ENCODE measurements around the gene LSP1.

Gene LSP1

GRCh38 chr11:1861435-1862411, 8.8 kb downstream of the LSP1 start:
- no peak overlapping the region for H3K4me3 ChIP-seq (ENCODE audit: extremely low read depth, insufficient read depth, low read length, poor library complexity, severe bottlenecking)
- peaks cover 26% of the 10 kb centered on the region for H3K4me1 ChIP-seq (ENCODE audit: control insufficient read depth, insufficient read depth, low read length, poor library complexity, severe bottlenecking)
- 85 to 94% methylated on average over 3 of the region's 4 CpGs for WGBS, 2 experiments (ENCODE audit: insufficient coverage in 2 of 2)
- no peaks in the 10 kb centered on the region for H3K36me3 ChIP-seq (ENCODE audit: control insufficient read depth, insufficient read depth, low read length)
- no peaks in the 10 kb centered on the region for H3K9me3 ChIP-seq (ENCODE audit: control insufficient read depth, low read length)
- H3K27ac ChIP-seq (ENCODE audit: low read depth, low read length, severe bottlenecking), result no peak overlapping the region

- H3K4me3 ChIP-seq (ENCODE audit: extremely low read depth, insufficient read depth, low read length, poor library complexity, severe bottlenecking), result no peak overlapping the region
Observed at GRCh38 chr11:1862588-1863351, 9.9 kb downstream of the LSP1 start.

GRCh38 chr11:1863352-1864216, 10.7 kb downstream of the LSP1 start:
- peak overlapping the region; percentile 74 for H3K27ac ChIP-seq (ENCODE audit: low read depth, low read length, severe bottlenecking)

More at GRCh38 chr11:1862588-1863351, 9.9 kb downstream of the LSP1 start:
- Histone ChIP-seq H3K4me1 (ENCODE audit: control insufficient read depth, insufficient read depth, low read length, poor library complexity, severe bottlenecking) (peaks cover 26% of the 10 kb centered on the region), H3K36me3 (ENCODE audit: control insufficient read depth, insufficient read depth, low read length) (no peaks in the 10 kb centered on the region), H3K9me3 (ENCODE audit: control insufficient read depth, low read length) (no peaks in the 10 kb centered on the region), H3K27ac (ENCODE audit: low read depth, low read length, severe bottlenecking) (peak overlapping the region; percentile 74)
- WGBS, 2 experiments (ENCODE audit: insufficient coverage in 2 of 2), result 65 to 72% methylated on average over 7 to 10 of the region's 14 CpGs

GRCh38 chr11:1864231-1864630, 11.3 kb downstream of the LSP1 start:
- Histone ChIP-seq H3K27ac (ENCODE audit: low read depth, low read length, severe bottlenecking) (no peak overlapping the region), H3K36me3 (ENCODE audit: control insufficient read depth, insufficient read depth, low read length) (no peaks in the 10 kb centered on the region), H3K9me3 (ENCODE audit: control insufficient read depth, low read length) (no peaks in the 10 kb centered on the region), H3K4me1 (ENCODE audit: control insufficient read depth, insufficient read depth, low read length, poor library complexity, severe bottlenecking) (peaks cover 26% of the 10 kb centered on the region), H3K4me3 (ENCODE audit: extremely low read depth, insufficient read depth, low read length, poor library complexity, severe bottlenecking) (no peak overlapping the region)
- WGBS, 2 experiments (ENCODE audit: insufficient coverage in 2 of 2), result 71 to 84% methylated on average over 12 to 18 of the region's 18 CpGs

More at GRCh38 chr11:1863352-1864216, 10.7 kb downstream of the LSP1 start:
- Histone ChIP-seq H3K4me1 (ENCODE audit: control insufficient read depth, insufficient read depth, low read length, poor library complexity, severe bottlenecking) (peaks cover 26% of the 10 kb centered on the region), H3K9me3 (ENCODE audit: control insufficient read depth, low read length) (no peaks in the 10 kb centered on the region), H3K36me3 (ENCODE audit: control insufficient read depth, insufficient read depth, low read length) (no peaks in the 10 kb centered on the region), H3K4me3 (ENCODE audit: extremely low read depth, insufficient read depth, low read length, poor library complexity, severe bottlenecking) (no peak overlapping the region)
- WGBS, 2 experiments (ENCODE audit: insufficient coverage in 2 of 2), result 43 to 51% methylated on average over 25 to 27 of the region's 27 CpGs

- Histone ChIP-seq H3K27ac (ENCODE audit: low read depth, low read length, severe bottlenecking) (no peak overlapping the region), H3K36me3 (ENCODE audit: control insufficient read depth, insufficient read depth, low read length) (no peaks in the 10 kb centered on the region), H3K4me3 (ENCODE audit: extremely low read depth, insufficient read depth, low read length, poor library complexity, severe bottlenecking) (no peak overlapping the region), H3K9me3 (ENCODE audit: control insufficient read depth, low read length) (no peaks in the 10 kb centered on the region), H3K4me1 (ENCODE audit: control insufficient read depth, insufficient read depth, low read length, poor library complexity, severe bottlenecking) (peaks cover 26% of the 10 kb centered on the region)
- 93 to 94% methylated on average over 28 to 30 of the region's 30 CpGs for whole genome bisulfite sequencing, 2 experiments (ENCODE audit: insufficient coverage in 2 of 2)
Observed at GRCh38 chr11:1864831-1865665, 12.2 kb downstream of the LSP1 start.

- Histone ChIP-seq H3K36me3 (ENCODE audit: control insufficient read depth, insufficient read depth, low read length) (no peaks in the 10 kb centered on the region), H3K4me3 (ENCODE audit: extremely low read depth, insufficient read depth, low read length, poor library complexity, severe bottlenecking) (no peak overlapping the region), H3K9me3 (ENCODE audit: control insufficient read depth, low read length) (no peaks in the 10 kb centered on the region), H3K27ac (ENCODE audit: low read depth, low read length, severe bottlenecking) (no peak overlapping the region), H3K4me1 (ENCODE audit: control insufficient read depth, insufficient read depth, low read length, poor library complexity, severe bottlenecking) (peaks cover 26% of the 10 kb centered on the region)
- 92 to 95% methylated on average over 6 to 8 of the region's 8 CpGs for WGBS, 2 experiments (ENCODE audit: insufficient coverage in 2 of 2)
Observed at GRCh38 chr11:1866226-1866625, 13.3 kb downstream of the LSP1 start.

GRCh38 chr11:1866776-1867175, 13.9 kb downstream of the LSP1 start:
- no peaks in the 10 kb centered on the region for H3K9me3 ChIP-seq (ENCODE audit: control insufficient read depth, low read length)
- H3K36me3 ChIP-seq (ENCODE audit: control insufficient read depth, insufficient read depth, low read length), result no peaks in the 10 kb centered on the region
- H3K27ac ChIP-seq (ENCODE audit: low read depth, low read length, severe bottlenecking), result no peak overlapping the region
- H3K4me1 ChIP-seq (ENCODE audit: control insufficient read depth, insufficient read depth, low read length, poor library complexity, severe bottlenecking), result peaks cover 26% of the 10 kb centered on the region
- H3K4me3 ChIP-seq (ENCODE audit: extremely low read depth, insufficient read depth, low read length, poor library complexity, severe bottlenecking), result no peak overlapping the region
- WGBS, 2 experiments (ENCODE audit: insufficient coverage in 2 of 2), result 90 to 98% methylated on average over 8 to 10 of the region's 15 CpGs

- Histone ChIP-seq H3K9me3 (ENCODE audit: control insufficient read depth, low read length) (no peaks in the 10 kb centered on the region), H3K4me3 (ENCODE audit: extremely low read depth, insufficient read depth, low read length, poor library complexity, severe bottlenecking) (no peak overlapping the region), H3K4me1 (ENCODE audit: control insufficient read depth, insufficient read depth, low read length, poor library complexity, severe bottlenecking) (peaks cover 26% of the 10 kb centered on the region), H3K36me3 (ENCODE audit: control insufficient read depth, insufficient read depth, low read length) (no peaks in the 10 kb centered on the region), H3K27ac (ENCODE audit: low read depth, low read length, severe bottlenecking) (no peak overlapping the region)
- 87 to 93% methylated on average over 3 to 7 of the region's 8 CpGs for WGBS, 2 experiments (ENCODE audit: insufficient coverage in 2 of 2)
Observed at GRCh38 chr11:1867381-1867780, 14.5 kb downstream of the LSP1 start.

- H3K4me3 ChIP-seq (ENCODE audit: extremely low read depth, insufficient read depth, low read length, poor library complexity, severe bottlenecking), result no peak overlapping the region
- no peak overlapping the region for H3K27ac ChIP-seq (ENCODE audit: low read depth, low read length, severe bottlenecking)
- peaks cover 20% of the 10 kb centered on the region for H3K4me1 ChIP-seq (ENCODE audit: control insufficient read depth, insufficient read depth, low read length, poor library complexity, severe bottlenecking)
- H3K36me3 ChIP-seq (ENCODE audit: control insufficient read depth, insufficient read depth, low read length), result no peaks in the 10 kb centered on the region
- no peaks in the 10 kb centered on the region for H3K9me3 ChIP-seq (ENCODE audit: control insufficient read depth, low read length)
- 89 to 96% methylated on average over 10 to 12 of the region's 14 CpGs for WGBS, 2 experiments (ENCODE audit: insufficient coverage in 2 of 2)
Observed at GRCh38 chr11:1868056-1868635, 15.3 kb downstream of the LSP1 start.

All from mesodermal cell (in vitro differentiated cells).